Ectodermal cell (in vitro differentiated cells): ENCODE results near the gene TUBG1.

Experiments used
- H3K27ac ChIP-seq: 2 replicates; pipeline ENCODE4 v1.7.0; 2013; ENCODE audit warnings: mild to moderate bottlenecking, low read depth, low read length; ENCODE audit not compliant: insufficient read depth, poor library complexity, severe bottlenecking
- H3K27me3 ChIP-seq: 2 replicates; pipeline ENCODE4 v1.7.0; 2013; ENCODE audit warnings: mild to moderate bottlenecking, low read length; ENCODE audit not compliant: insufficient read depth, control insufficient read depth, poor library complexity, severe bottlenecking
- H3K36me3 ChIP-seq: one replicate; pipeline ENCODE4 v1.7.0; 2013; ENCODE audit warnings: low read length; ENCODE audit not compliant: control insufficient read depth, insufficient read depth
- H3K4me1 ChIP-seq: one replicate; pipeline ENCODE4 v1.7.0; 2013; ENCODE audit warnings: low read length; ENCODE audit not compliant: control insufficient read depth, insufficient read depth
- H3K4me3 ChIP-seq: 2 replicates; pipeline ENCODE4 v1.7.0; 2013; ENCODE audit warnings: low read depth, low read length, control low read depth; ENCODE audit not compliant: insufficient read depth
- H3K9me3 ChIP-seq: 2 replicates; pipeline ENCODE4 v1.7.0; 2013; ENCODE audit warnings: mild to moderate bottlenecking, low read length, moderate library complexity; ENCODE audit not compliant: control insufficient read depth
- WGBS, 2 experiments: methylation state at CpG; one replicate each; pipeline ENCODE4 v1.1.7; 2013; ENCODE audit warnings: missing lambda C conversion rate in 2 of 2; 5-methylcytosine and 5-hydroxymethylcytosine counted together

Gene TUBG1

GRCh38 chr17:42579794-42580551, 29.5 kb upstream of the TUBG1 start:
- 74 to 92% methylated on average over 2 of the region's 2 CpGs for WGBS, 2 experiments
- Histone ChIP-seq H3K36me3 (peaks cover 33% of the 10 kb centered on the region), H3K4me1 (peaks cover 10% of the 10 kb centered on the region), H3K9me3 (no peaks in the 10 kb centered on the region), H3K27me3 (no peaks in the 10 kb centered on the region), H3K27ac (no peak overlapping the region), H3K4me3 (no peak overlapping the region)

DNA sequence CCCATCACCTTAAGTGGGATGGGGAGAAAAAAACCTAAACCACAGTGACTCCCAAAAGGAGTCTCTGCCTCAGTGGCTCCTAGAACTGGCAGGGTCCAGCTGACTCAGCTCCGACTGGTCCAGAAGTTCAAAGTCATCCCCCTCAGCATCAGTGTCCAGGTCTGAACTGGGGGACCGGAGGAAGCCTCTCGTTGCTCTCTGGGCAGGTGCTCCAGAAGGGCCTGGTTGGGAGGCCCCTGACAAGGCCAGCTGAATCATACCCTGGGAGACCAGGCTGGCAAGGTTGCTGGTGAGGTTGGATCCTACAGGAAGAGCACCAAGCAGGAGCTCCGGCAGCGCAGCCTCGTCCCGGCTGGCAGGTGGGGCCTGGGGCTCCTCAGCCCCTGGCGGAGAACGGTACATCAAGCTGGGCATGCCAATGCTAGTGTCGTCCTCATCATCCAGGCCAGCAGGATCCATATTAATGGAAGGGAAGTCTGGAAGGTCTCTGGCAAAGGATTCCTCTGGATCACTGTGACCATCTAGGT, 27.7 kb upstream of the TUBG1 start:
- WGBS, 2 experiments = 96% methylated on average over 10 of the region's 10 CpGs
- H3K27ac ChIP-seq = no peak overlapping the region
- peaks cover 48% of the 10 kb centered on the region for H3K36me3 ChIP-seq
- H3K4me1 ChIP-seq = peaks cover under 1% of the 10 kb centered on the region
- H3K9me3 ChIP-seq = no peaks in the 10 kb centered on the region
- no peaks in the 10 kb centered on the region for H3K27me3 ChIP-seq
- no peak overlapping the region for H3K4me3 ChIP-seq

DNA sequence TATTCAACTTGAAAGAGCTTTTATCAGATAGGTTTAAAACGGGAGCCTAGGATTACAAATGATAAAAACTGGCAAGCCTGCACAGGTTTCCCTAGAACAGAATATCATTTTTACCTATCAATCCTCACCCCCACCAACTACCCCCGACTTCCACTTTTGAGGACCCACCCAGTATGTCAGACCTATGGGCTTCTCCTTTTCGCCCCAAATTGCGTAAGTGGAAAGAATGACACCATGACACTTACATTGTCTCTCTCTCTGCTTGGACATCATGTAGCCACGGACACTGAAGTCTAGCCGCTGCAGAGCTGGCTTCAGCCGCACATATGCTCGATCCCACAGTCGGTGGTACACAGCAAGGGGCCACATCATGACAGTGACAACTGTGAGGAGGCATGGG, 24.6 kb upstream of the TUBG1 start:
- Histone ChIP-seq H3K4me1 (no peaks in the 10 kb centered on the region), H3K27ac (no peak overlapping the region), H3K9me3 (no peaks in the 10 kb centered on the region), H3K27me3 (no peaks in the 10 kb centered on the region), H3K36me3 (peaks cover 51% of the 10 kb centered on the region), H3K4me3 (no peak overlapping the region)
- WGBS, 2 experiments = 96 to 97% methylated on average over 8 of the region's 9 CpGs

- Histone ChIP-seq H3K27me3 (no peaks in the 10 kb centered on the region), H3K4me3 (no peak overlapping the region), H3K4me1 (no peaks in the 10 kb centered on the region), H3K36me3 (peaks cover 51% of the 10 kb centered on the region), H3K27ac (no peak overlapping the region), H3K9me3 (no peaks in the 10 kb centered on the region)
- WGBS, 2 experiments = 100% methylated on average over 1 of the region's 1 CpG
These were observed 24.1 kb upstream of the TUBG1 start for GRCh38 chr17:42585353-42585752.

DNA sequence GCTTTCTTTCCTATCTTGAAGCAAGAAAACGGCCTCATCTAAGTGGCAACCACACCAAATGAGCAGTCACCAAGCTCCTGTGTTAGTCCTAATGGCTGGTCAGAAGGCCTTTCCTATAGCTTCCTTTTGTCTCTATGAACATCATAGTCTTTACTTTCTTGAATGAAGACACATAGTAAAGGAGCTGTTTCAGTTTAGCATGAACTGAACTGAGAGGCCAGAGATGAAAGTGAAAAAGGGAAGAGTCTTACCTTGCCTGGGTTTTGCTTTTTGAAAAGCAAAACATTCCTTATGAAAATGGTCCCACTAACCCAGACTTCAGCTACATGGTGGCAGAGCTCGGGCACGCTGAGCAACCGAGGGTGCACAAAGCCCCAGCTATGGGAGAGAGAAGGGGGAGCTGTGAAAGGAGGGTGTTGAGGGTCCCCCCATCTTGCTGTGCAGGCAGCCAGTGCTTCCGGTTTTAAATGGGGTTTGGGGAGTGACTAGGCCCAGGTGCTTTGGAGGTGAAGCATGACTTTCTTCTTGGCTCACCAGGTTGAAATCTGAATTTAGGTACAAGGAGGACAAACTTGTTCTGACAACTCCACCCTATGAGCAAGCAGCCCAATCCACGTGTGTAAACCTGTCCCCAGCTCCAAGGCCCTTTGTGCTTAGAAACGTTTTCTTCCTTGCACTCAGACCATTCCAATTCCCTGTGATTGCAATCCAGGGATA, 22.8 kb upstream of the TUBG1 start:
- 93 to 95% methylated on average over 7 of the region's 7 CpGs for WGBS, 2 experiments
- Histone ChIP-seq H3K27me3 (no peaks in the 10 kb centered on the region), H3K27ac (no peak overlapping the region), H3K4me3 (no peak overlapping the region), H3K4me1 (no peaks in the 10 kb centered on the region), H3K36me3 (peaks cover 46% of the 10 kb centered on the region), H3K9me3 (no peaks in the 10 kb centered on the region)

- no peaks in the 10 kb centered on the region for H3K4me1 ChIP-seq
- H3K4me3 ChIP-seq = no peak overlapping the region
- H3K36me3 ChIP-seq = peaks cover 12% of the 10 kb centered on the region
- H3K27ac ChIP-seq = no peak overlapping the region
- WGBS, 2 experiments = 94 to 100% methylated on average over 2 of the region's 2 CpGs
- no peaks in the 10 kb centered on the region for H3K9me3 ChIP-seq
- no peaks in the 10 kb centered on the region for H3K27me3 ChIP-seq
These were observed 18.6 kb upstream of the TUBG1 start for GRCh38 chr17:42590886-42591285.

DNA sequence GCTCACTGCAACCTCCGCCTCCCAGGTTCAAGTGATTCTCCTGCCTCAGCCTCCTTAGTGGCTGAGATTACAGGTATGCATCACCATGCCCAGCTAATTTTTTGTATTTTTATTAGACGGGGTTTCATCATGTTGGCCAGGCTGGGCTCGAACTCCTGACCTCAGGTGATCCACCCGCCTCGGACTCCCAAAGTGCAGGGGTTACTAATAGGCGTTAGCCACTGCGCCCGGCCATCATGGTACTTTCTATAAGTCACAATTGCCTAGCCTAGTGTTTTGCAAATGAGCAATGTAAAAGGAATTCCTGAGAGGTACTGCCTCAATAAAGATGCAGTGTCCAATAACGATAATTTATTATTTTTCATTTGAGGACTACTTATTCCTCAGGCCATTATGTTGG, 18.1 kb upstream of the TUBG1 start:
- H3K27ac ChIP-seq = no peak overlapping the region
- no peaks in the 10 kb centered on the region for H3K4me1 ChIP-seq
- H3K36me3 ChIP-seq = peaks cover 7% of the 10 kb centered on the region
- WGBS, 2 experiments = 93 to 95% methylated on average over 9 of the region's 9 CpGs
- H3K4me3 ChIP-seq = no peak overlapping the region
- H3K27me3 ChIP-seq = no peaks in the 10 kb centered on the region
- no peaks in the 10 kb centered on the region for H3K9me3 ChIP-seq

GRCh38 chr17:42596386-42596785, 13.1 kb upstream of the TUBG1 start:
- H3K4me1 ChIP-seq = no peaks in the 10 kb centered on the region
- WGBS, 2 experiments = 90 to 98% methylated on average over 2 of the region's 3 CpGs
- H3K27ac ChIP-seq = no peak overlapping the region

DNA sequence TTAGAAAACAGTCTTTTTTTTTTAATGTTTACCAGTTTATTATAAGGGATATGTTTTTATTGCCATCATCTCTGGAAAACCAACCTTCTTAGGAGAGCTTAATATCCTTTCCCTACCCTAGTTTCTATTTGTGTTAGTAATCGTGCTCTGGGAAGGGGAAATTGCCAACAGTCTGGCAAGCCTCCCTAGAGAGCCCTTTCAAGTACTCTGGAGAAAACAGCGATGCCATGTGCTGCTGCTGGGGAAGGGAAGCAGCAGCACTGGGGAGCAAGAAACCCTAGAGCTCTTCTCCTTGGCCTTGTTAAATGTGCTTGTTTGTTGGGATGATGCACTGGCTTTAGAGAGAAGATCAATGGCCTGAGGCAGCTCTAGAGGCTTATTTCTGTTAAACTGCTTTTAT, 10.6 kb upstream of the TUBG1 start:
- Histone ChIP-seq H3K4me1 (no peaks in the 10 kb centered on the region), H3K4me3 (no peak overlapping the region), H3K9me3 (no peaks in the 10 kb centered on the region), H3K27me3 (no peaks in the 10 kb centered on the region), H3K36me3 (no peaks in the 10 kb centered on the region), H3K27ac (no peak overlapping the region)
- WGBS, 2 experiments = 96 to 97% methylated on average over 2 of the region's 2 CpGs

More at GRCh38 chr17:42596386-42596785, 13.1 kb upstream of the TUBG1 start:
- H3K9me3 ChIP-seq = no peaks in the 10 kb centered on the region
- no peaks in the 10 kb centered on the region for H3K27me3 ChIP-seq
- no peaks in the 10 kb centered on the region for H3K36me3 ChIP-seq
- no peak overlapping the region for H3K4me3 ChIP-seq

- H3K4me1 ChIP-seq = peaks cover 3% of the 10 kb centered on the region
- H3K27ac ChIP-seq = no peak overlapping the region
- no peaks in the 10 kb centered on the region for H3K36me3 ChIP-seq
- WGBS, 2 experiments = 90 to 96% methylated on average over 7 of the region's 7 CpGs
- H3K27me3 ChIP-seq = no peaks in the 10 kb centered on the region
- no peaks in the 10 kb centered on the region for H3K9me3 ChIP-seq
- H3K4me3 ChIP-seq = no peak overlapping the region
These were observed 6.2 kb upstream of the TUBG1 start for GRCh38 chr17:42603318-42603717.
